HG03103 (cell line): Measurements from ENCODE around the gene ADK.

Experiments
- ATAC-seq: cut with Tn5 transposase; IDR thresholded peaks from one replicate; pipeline ENCODE4 v1.9.1; 2021; ENCODE audit warnings: low read depth; ENCODE audit not compliant: unreplicated experiment

The ADK gene

GRCh38 chr10:74231375-74231774, 80.4 kb downstream of the ADK start:
- ATAC-seq, result no peak

- no peak for ATAC-seq
Observed at GRCh38 chr10:74233281-74233680, 82.3 kb downstream of the ADK start.

GRCh38 chr10:74234569-74234968, 83.5 kb downstream of the ADK start:
- no peak for ATAC-seq

- ATAC-seq, result no peak
Observed at GRCh38 chr10:74238031-74238431, 87.0 kb downstream of the ADK start.

GRCh38 chr10:74238516-74238915, 87.5 kb downstream of the ADK start:
- ATAC-seq, result no peak

GRCh38 chr10:74243067-74243466, 92.0 kb downstream of the ADK start:
- ATAC-seq, result no peak

- ATAC-seq, result no peak
Observed at GRCh38 chr10:74244097-74244685, 93.2 kb downstream of the ADK start.

- no peak for ATAC-seq
Observed at GRCh38 chr10:74244807-74245206, 93.8 kb downstream of the ADK start.

GRCh38 chr10:74246495-74246894, 95.5 kb downstream of the ADK start:
- ATAC-seq, result no peak

GRCh38 chr10:74249865-74250264, 98.8 kb downstream of the ADK start:
- no peak for ATAC-seq

GRCh38 chr10:74255214-74255613, 104.2 kb downstream of the ADK start:
- ATAC-seq, result no peak

GRCh38 chr10:74255888-74256357, 104.9 kb downstream of the ADK start:
- ATAC-seq, result no peak

GRCh38 chr10:74262856-74263255, 111.8 kb downstream of the ADK start:
- ATAC-seq, result no peak

GRCh38 chr10:74263996-74264395, 113.0 kb downstream of the ADK start:
- no peak for ATAC-seq

GRCh38 chr10:74272288-74272687, 121.3 kb downstream of the ADK start:
- no peak for ATAC-seq

GRCh38 chr10:74275755-74276290, 124.8 kb downstream of the ADK start:
- ATAC-seq, result no peak

- ATAC-seq, result no peak
Observed at GRCh38 chr10:74276416-74276815, 125.4 kb downstream of the ADK start.

- ATAC-seq, result no peak
Observed at GRCh38 chr10:74282151-74282847, 131.3 kb downstream of the ADK start.

GRCh38 chr10:74282848-74283210, 131.8 kb downstream of the ADK start:
- no peak for ATAC-seq

GRCh38 chr10:74289188-74289587, 138.2 kb downstream of the ADK start:
- ATAC-seq, result no peak

GRCh38 chr10:74289951-74290350, 138.9 kb downstream of the ADK start:
- ATAC-seq, result no peak

GRCh38 chr10:74290708-74291107, 139.7 kb downstream of the ADK start:
- no peak for ATAC-seq
